AG04449 (cell line): ENCODE measurements around the gene HNF4A.

Experiments
- CTCF ChIA-PET: fragments of 350-600 bp; formaldehyde crosslinking; extraction: SDS; loops from one replicate; lab custom pipeline; 2021; ENCODE audit warnings: antibody characterized with exemption; lab: Yijun Ruan, JAX
- POLR2A ChIA-PET: fragments of 400-600, 350-600 bp; formaldehyde crosslinking; extraction: SDS; loops from one replicate; lab custom pipeline; 2020; ENCODE audit warnings: antibody characterized with exemption, inconsistent platforms; lab: Yijun Ruan, JAX
- DNase-seq: peaks from one replicate; pipeline ENCODE4 v3.0.0-alpha.2; 2010; ENCODE audit warnings: low read depth, low spot score
- H3K4me3 ChIP-seq: 2 replicates; pipeline ENCODE4 v1.5.1; 2011; ENCODE audit warnings: low read depth, mild to moderate bottlenecking, control low read depth, low read length
- TF ChIP-seq, protein P1 (sequence below): IDR thresholded peaks from one replicate; pipeline ENCODE4 v1.5.1; 2011; ENCODE audit warnings: mild to moderate bottlenecking, moderate library complexity, low read length, control low read depth, inconsistent platforms; ENCODE audit not compliant: insufficient read depth; ENCODE audit errors: missing control alignments

HNF4A gene

DNA sequence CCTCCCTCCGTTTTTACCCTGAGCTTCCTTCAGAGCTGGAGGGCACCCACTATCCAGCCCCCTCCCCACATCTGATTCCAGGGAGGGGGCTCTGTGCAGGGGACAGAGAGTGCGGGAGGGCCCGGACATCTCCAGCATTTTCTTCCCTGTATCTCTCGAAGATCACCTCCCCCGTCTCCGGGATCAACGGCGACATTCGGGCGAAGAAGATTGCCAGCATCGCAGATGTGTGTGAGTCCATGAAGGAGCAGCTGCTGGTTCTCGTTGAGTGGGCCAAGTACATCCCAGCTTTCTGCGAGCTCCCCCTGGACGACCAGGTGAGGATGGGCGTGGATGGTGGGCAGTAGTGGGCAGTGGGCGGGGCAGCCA, 58.8 kb downstream of the HNF4A start:
- TF ChIP-seq, protein P1, sequence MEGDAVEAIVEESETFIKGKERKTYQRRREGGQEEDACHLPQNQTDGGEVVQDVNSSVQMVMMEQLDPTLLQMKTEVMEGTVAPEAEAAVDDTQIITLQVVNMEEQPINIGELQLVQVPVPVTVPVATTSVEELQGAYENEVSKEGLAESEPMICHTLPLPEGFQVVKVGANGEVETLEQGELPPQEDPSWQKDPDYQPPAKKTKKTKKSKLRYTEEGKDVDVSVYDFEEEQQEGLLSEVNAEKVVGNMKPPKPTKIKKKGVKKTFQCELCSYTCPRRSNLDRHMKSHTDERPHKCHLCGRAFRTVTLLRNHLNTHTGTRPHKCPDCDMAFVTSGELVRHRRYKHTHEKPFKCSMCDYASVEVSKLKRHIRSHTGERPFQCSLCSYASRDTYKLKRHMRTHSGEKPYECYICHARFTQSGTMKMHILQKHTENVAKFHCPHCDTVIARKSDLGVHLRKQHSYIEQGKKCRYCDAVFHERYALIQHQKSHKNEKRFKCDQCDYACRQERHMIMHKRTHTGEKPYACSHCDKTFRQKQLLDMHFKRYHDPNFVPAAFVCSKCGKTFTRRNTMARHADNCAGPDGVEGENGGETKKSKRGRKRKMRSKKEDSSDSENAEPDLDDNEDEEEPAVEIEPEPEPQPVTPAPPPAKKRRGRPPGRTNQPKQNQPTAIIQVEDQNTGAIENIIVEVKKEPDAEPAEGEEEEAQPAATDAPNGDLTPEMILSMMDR = no peak
- POLR2A ChIA-PET = no interaction called here
- DNase-seq = no peak
- CTCF ChIA-PET = interaction anchor here (2.1 kb wide), 1 partner anchor 30 kb away, joined by 7 read pairs; no protein-coding TSS in a partner anchor
- no peak overlapping the region for H3K4me3 ChIP-seq

DNA sequence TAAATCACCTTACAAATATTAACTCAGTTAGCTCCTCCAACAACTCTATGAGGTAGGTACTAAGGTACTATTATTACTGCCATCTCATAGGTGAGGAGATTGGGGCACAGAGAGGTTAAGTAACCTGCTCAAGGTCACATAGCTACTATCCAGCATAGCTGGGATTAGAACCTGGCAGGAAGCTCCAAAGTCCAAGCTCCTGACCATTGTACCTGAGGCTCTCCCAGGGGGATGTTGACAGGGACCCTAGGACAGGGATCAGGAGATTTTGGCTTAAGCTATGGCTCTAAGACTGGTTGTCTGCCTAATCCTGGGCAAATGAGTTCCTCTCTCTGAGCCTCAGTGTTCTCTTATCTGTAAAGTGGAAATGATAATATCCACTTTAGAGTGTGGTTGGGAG, 59.3 kb downstream of the HNF4A start:
- no peak overlapping the region for H3K4me3 ChIP-seq
- TF ChIP-seq, protein P1 = no peak
- DNase-seq = no peak
- ChIA-PET POLR2A (no interaction called here), CTCF (interaction anchor here (2.1 kb wide), 1 partner anchor 30 kb away, joined by 7 read pairs; no protein-coding TSS in a partner anchor)

DNA sequence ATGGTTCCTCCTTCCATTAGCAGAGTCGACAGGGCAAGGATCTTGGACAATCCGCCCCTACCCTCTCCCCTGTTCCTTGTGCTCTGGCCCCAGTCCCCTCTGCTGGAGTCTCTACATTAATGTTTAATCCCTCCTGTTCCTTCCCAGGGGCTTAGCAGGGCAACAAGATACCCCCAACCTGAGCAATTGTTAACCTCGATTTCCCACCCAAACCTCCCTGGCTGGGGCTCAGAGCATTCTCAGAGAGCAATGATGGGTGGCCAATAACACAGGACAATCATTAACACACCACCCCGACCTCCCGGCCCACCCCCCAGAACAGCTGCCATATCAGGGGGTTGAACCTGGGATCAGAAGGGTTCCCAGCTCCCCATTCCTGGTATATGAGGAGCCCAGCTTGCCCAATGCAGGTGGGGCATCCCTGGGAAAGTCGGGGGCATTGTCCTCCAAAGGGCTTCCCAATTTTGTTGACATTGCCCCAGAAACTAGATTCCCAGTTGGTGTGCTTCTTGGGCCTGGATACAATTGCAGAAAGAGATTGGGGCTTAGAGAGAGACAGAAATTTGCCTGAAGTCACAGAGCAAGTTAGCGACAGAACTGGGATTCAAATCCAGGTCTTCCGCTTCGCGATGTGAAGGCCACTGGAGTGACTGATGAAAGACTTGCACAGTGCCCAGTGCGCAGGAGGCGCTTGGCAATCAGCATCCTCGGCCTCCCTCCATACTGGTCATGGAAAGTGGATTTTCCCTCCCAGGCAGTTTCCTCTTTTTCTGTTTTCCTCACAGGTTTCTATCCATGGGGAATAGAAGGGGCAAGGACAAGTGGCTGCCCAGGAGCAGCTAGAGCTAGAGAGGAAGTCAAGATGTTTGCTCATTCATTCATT, 60.6 kb downstream of the HNF4A start:
- CTCF ChIA-PET = no interaction called here
- POLR2A ChIA-PET = no interaction called here
- TF ChIP-seq, protein P1 = no peak
- no peak overlapping the region for H3K4me3 ChIP-seq
- DNase-seq = no peak

DNA sequence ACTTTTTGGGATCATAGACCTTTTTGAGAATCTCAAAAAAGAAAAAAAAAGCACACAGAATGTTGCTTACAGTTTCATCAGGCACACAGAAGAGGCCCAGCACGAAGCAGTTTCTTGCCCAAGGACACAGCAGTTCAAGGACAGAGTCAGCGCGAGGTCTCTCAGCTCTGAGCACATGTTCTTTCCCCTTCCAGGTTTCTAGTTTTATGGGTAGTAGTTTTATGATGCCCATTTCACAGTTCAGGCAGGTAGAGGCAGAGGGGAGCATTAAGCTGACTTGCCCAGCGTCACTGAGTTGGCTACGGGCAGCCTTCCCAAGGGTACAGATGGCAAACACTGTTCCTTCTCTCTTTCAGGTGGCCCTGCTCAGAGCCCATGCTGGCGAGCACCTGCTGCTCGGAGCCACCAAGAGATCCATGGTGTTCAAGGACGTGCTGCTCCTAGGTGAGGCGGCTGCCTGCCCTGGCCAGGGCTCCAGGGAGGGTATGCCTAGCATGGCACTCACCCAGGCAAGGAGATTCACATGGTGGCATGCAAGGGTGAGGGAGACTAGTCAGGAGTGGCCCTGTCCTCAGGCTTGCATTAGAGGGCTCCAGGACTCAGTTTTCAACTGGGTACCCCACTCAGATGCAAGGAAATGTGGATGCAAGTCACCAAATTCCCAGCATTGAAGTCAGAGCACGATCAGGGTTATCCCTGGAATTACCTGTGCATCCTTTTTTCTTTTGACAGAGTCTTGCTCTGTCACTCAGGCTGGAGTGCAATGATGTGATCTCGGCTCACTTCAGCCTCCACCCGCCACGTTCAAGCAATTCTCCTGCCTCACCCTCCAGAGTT, 62.8 kb downstream of the HNF4A start:
- ChIA-PET CTCF (interaction anchor here (2.0 to 2.8 kb wide), 2 partner anchors 30 to 33 kb away, joined by 6 to 9 read pairs; no protein-coding TSS in a partner anchor), POLR2A (no interaction called here)
- no peak for DNase-seq
- TF ChIP-seq, protein P1 = no peak
- H3K4me3 ChIP-seq = no peak overlapping the region

DNA sequence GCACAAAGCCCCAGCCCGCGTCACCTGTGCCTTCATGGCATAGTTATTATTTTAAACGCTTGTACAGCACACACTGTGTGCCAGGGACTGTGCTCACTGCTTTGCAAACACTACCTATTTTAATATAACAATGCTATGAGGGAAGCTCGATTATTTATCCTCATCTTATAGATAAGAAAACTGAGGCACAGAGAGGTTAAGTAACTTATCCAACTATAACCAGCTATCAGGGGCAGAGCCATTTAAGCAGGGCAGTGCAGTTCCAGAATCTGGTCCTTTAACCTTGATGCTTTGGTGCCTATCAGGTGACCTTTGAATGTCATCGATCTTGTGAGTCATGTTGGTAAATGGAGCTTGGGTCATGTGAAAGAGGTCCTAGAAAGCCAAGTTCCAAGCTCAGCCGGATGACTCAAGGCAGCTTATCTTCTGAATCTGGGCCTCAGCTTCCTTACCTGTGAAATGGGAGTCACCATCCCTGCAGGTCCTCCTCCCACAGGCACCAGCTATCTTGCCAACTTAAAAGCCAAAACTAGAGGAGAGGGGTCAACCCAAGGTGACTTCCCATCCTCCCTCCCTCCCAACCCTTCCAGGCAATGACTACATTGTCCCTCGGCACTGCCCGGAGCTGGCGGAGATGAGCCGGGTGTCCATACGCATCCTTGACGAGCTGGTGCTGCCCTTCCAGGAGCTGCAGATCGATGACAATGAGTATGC, 63.8 kb downstream of the HNF4A start:
- CTCF ChIA-PET = interaction anchor here (2.0 to 2.8 kb wide), 2 partner anchors 31 to 34 kb away, joined by 6 to 9 read pairs; no protein-coding TSS in a partner anchor
- TF ChIP-seq, protein P1 = no peak
- no peak overlapping the region for H3K4me3 ChIP-seq
- POLR2A ChIA-PET = no interaction called here
- no peak for DNase-seq
